Measurements from ENCODE around the gene CCDC40. TPM values are rescaled to one million over a fixed set of nuclear protein-coding genes. Genes with fewer than 3 reads are reported as not detected.

CCDC40 gene
- total RNA-seq, 1 experiment from 2014 or later, result 14.2 TPM

DNA sequence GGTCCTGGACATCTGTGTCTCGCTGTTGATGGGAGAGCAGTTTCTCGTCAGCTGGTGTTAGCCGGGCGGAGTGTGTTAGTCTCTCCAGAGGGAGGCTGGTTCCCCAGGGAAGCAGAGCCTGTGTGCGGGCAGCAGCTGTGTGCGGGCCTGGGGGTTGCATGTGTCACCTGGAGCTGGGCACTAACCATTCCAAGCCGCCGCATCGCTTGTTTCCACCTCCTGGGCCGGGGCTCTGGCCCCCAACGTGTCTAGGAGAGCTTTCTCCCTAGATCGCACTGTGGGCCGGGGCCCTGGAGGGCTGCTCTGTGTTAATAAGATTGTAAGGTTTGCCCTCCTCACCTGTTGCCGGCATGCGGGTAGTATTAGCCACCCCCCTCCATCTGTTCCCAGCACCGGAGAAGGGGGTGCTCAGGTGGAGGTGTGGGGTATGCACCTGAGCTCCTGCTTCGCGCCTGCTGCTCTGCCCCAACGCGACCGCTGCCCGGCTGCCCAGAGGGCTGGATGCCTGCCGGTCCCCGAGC is 82.9 kb downstream of the CCDC40 start:
- H3K79me2 ChIP-seq (ENCODE audit: low read depth), result no peaks in the 10 kb centered on the region
- TF ChIP-seq EZH2 (IDR thresholded peaks at IDR 0.05; ENCODE audit: low read depth) (no peak), CTCF (conservative IDR thresholded peaks at IDR 0.05) (no peak)
- no peak overlapping the region for H3K27ac ChIP-seq
- ChIA-PET CTCF (no interaction called here), POLR2A (ENCODE audit: unreplicated experiment) (no interaction called here)
- H3K27me3 ChIP-seq (ENCODE audit: insufficient read depth, low read depth), result no peaks in the 10 kb centered on the region
- no peaks in the 10 kb centered on the region for H3K9me2 ChIP-seq (ENCODE audit: insufficient read depth)
- H3K4me1 ChIP-seq (replicated peaks; ENCODE audit: insufficient read depth), result no peaks in the 10 kb centered on the region
- TSS peak; percentile 45 for BruUV-seq (replicated peaks)
- no peaks in the 10 kb centered on the region for H3K9me3 ChIP-seq (ENCODE audit: insufficient read depth, low read depth)
- H3K4me3 ChIP-seq, result no peak overlapping the region
- no peaks in the 10 kb centered on the region for H3K36me3 ChIP-seq (ENCODE audit: low read depth)
- intact Hi-C loops (cut with micrococcal nuclease; ENCODE audit: unreplicated experiment), result no loop called here
- no peaks in the 10 kb centered on the region for H4K20me1 ChIP-seq (ENCODE audit: insufficient read depth)
- DNase-seq, result no peak
- no peak overlapping the region for H3K4me2 ChIP-seq
- no peaks in the 10 kb centered on the region for H3F3A ChIP-seq (ENCODE audit: insufficient read depth, low read depth)
- H2AFZ ChIP-seq, result no peak overlapping the region

- H2AFZ ChIP-seq, result no peak overlapping the region
- H3K4me3 ChIP-seq, result no peak overlapping the region
- no peaks in the 10 kb centered on the region for H3K4me1 ChIP-seq (replicated peaks; ENCODE audit: insufficient read depth)
- intact Hi-C loops (cut with micrococcal nuclease; ENCODE audit: unreplicated experiment), result no loop called here
- ChIA-PET CTCF (no interaction called here), POLR2A (ENCODE audit: unreplicated experiment) (no interaction called here)
- H3F3A ChIP-seq (ENCODE audit: insufficient read depth, low read depth), result no peaks in the 10 kb centered on the region
- no peaks in the 10 kb centered on the region for H3K9me2 ChIP-seq (ENCODE audit: insufficient read depth)
- H3K79me2 ChIP-seq (ENCODE audit: low read depth), result no peaks in the 10 kb centered on the region
- no peak for DNase-seq
- H3K27me3 ChIP-seq (ENCODE audit: insufficient read depth, low read depth), result no peaks in the 10 kb centered on the region
- no peaks in the 10 kb centered on the region for H3K36me3 ChIP-seq (ENCODE audit: low read depth)
- no peaks in the 10 kb centered on the region for H4K20me1 ChIP-seq (ENCODE audit: insufficient read depth)
- H3K27ac ChIP-seq, result no peak overlapping the region
- no TSS peak for BruUV-seq (replicated peaks)
- H3K9me3 ChIP-seq (ENCODE audit: insufficient read depth, low read depth), result no peaks in the 10 kb centered on the region
- TF ChIP-seq CTCF (conservative IDR thresholded peaks at IDR 0.05) (no peak), EZH2 (IDR thresholded peaks at IDR 0.05; ENCODE audit: low read depth) (no peak)
- H3K4me2 ChIP-seq, result no peak overlapping the region
These were observed 83.4 kb downstream of the CCDC40 start for GRCh38 chr17:80119839-80120238.

DNA sequence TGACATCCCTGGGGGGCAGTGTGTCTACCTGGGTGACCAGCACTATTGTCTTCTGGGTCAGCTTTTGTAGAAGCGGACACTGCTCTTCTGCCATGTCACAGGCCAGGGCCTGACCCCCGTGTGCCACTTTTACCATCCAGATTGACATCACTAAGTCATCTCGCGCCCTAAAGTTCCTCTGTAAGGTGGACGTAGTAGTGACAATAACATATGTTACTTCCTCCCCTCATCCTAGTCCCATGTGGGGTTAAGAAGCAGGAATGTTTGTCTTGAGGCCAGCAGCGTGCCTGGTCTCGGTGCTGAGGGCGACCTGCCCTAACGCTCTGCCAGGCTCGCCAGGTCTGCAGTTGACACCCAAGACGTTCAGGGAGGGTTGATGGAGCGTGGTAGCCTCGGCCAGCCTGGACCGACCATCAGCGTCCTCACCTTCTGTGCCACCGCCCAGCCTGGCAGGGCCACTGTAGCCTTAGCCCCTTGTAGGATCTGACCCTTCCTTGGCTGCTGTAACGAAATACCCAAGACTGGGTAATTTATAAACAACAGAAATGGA is 85.7 kb downstream of the CCDC40 start:
- Histone ChIP-seq H4K20me1 (ENCODE audit: insufficient read depth) (no peaks in the 10 kb centered on the region), H3K4me1 (replicated peaks; ENCODE audit: insufficient read depth) (no peaks in the 10 kb centered on the region), H3K79me2 (ENCODE audit: low read depth) (no peaks in the 10 kb centered on the region), H3K4me2 (no peak overlapping the region), H3F3A (ENCODE audit: insufficient read depth, low read depth) (no peaks in the 10 kb centered on the region), H3K36me3 (ENCODE audit: low read depth) (no peaks in the 10 kb centered on the region), H3K9me2 (ENCODE audit: insufficient read depth) (no peaks in the 10 kb centered on the region), H3K9me3 (ENCODE audit: insufficient read depth, low read depth) (no peaks in the 10 kb centered on the region), H3K27ac (no peak overlapping the region), H2AFZ (no peak overlapping the region), H3K27me3 (ENCODE audit: insufficient read depth, low read depth) (no peaks in the 10 kb centered on the region), H3K4me3 (no peak overlapping the region)
- intact Hi-C loops (cut with micrococcal nuclease; ENCODE audit: unreplicated experiment), result no loop called here
- CTCF ChIA-PET, result no interaction called here
- DNase-seq, result no peak
- no TSS peak for BruUV-seq (replicated peaks)
- POLR2A ChIA-PET (ENCODE audit: unreplicated experiment), result no interaction called here
- TF ChIP-seq CTCF (conservative IDR thresholded peaks at IDR 0.05), result no peak
- TF ChIP-seq EZH2 (IDR thresholded peaks at IDR 0.05; ENCODE audit: low read depth), result no peak
